ENCODE data around the gene CYP8B1. TPM values are rescaled to one million over a fixed set of nuclear protein-coding genes. Genes with fewer than 3 reads are reported as not detected.
A peak's percentile ranks its signal among the peaks of the same experiment; 100 is the strongest.

CYP8B1 gene
- total and polyA plus RNA-seq, 9 of the 15 experiments (the other 6 are each of a cell fraction or from before 2014, with no cell fraction given) = 0.04 TPM; not detected in 8

GRCh38 chr3:42836150-42837123 is 39.2 kb downstream of the CYP8B1 start (continued):
- TF ChIP-seq, protein P1, sequence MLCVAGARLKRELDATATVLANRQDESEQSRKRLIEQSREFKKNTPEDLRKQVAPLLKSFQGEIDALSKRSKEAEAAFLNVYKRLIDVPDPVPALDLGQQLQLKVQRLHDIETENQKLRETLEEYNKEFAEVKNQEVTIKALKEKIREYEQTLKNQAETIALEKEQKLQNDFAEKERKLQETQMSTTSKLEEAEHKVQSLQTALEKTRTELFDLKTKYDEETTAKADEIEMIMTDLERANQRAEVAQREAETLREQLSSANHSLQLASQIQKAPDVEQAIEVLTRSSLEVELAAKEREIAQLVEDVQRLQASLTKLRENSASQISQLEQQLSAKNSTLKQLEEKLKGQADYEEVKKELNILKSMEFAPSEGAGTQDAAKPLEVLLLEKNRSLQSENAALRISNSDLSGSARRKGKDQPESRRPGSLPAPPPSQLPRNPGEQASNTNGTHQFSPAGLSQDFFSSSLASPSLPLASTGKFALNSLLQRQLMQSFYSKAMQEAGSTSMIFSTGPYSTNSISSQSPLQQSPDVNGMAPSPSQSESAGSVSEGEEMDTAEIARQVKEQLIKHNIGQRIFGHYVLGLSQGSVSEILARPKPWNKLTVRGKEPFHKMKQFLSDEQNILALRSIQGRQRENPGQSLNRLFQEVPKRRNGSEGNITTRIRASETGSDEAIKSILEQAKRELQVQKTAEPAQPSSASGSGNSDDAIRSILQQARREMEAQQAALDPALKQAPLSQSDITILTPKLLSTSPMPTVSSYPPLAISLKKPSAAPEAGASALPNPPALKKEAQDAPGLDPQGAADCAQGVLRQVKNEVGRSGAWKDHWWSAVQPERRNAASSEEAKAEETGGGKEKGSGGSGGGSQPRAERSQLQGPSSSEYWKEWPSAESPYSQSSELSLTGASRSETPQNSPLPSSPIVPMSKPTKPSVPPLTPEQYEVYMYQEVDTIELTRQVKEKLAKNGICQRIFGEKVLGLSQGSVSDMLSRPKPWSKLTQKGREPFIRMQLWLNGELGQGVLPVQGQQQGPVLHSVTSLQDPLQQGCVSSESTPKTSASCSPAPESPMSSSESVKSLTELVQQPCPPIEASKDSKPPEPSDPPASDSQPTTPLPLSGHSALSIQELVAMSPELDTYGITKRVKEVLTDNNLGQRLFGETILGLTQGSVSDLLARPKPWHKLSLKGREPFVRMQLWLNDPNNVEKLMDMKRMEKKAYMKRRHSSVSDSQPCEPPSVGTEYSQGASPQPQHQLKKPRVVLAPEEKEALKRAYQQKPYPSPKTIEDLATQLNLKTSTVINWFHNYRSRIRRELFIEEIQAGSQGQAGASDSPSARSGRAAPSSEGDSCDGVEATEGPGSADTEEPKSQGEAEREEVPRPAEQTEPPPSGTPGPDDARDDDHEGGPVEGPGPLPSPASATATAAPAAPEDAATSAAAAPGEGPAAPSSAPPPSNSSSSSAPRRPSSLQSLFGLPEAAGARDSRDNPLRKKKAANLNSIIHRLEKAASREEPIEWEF (CRISPR knock-in tag; IDR thresholded peaks at IDR 0.05) = no peak
- TF ChIP-seq ZNF395 (CRISPR knock-in tag; IDR thresholded peaks at IDR 0.05) = peak; percentile 95
- TF ChIP-seq ZNF24 (IDR thresholded peaks at IDR 0.05) = no peak
- no peak for TF ChIP-seq RBM17 (IDR thresholded peaks at IDR 0.05; ENCODE audit: borderline replicate concordance, low read depth, low read length)
- TF ChIP-seq, protein P2, sequence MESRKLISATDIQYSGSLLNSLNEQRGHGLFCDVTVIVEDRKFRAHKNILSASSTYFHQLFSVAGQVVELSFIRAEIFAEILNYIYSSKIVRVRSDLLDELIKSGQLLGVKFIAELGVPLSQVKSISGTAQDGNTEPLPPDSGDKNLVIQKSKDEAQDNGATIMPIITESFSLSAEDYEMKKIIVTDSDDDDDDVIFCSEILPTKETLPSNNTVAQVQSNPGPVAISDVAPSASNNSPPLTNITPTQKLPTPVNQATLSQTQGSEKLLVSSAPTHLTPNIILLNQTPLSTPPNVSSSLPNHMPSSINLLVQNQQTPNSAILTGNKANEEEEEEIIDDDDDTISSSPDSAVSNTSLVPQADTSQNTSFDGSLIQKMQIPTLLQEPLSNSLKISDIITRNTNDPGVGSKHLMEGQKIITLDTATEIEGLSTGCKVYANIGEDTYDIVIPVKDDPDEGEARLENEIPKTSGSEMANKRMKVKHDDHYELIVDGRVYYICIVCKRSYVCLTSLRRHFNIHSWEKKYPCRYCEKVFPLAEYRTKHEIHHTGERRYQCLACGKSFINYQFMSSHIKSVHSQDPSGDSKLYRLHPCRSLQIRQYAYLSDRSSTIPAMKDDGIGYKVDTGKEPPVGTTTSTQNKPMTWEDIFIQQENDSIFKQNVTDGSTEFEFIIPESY (CRISPR knock-in tag; IDR thresholded peaks at IDR 0.05) = 0 out of 2 replicates have a peak, but pooled peaks have one; percentile 37
- TF ChIP-seq YY1 (IDR thresholded peaks at IDR 0.05; ENCODE audit: borderline replicate concordance in 1 of 3, control insufficient read depth in 1 of 3, extremely low read depth in 1 of 3, insufficient read depth in 3 of 3, insufficient read length in 1 of 3, insufficient replicate concordance in 2 of 3, low read depth in 1 of 3, low read length in 2 of 3) = no peak
- TF ChIP-seq PHB2 (IDR thresholded peaks at IDR 0.05; ENCODE audit: low read depth) = peak; percentile 91
- no peak for TF ChIP-seq ZNF780A (CRISPR knock-in tag; IDR thresholded peaks at IDR 0.05)
- peak; percentile 98 for TF ChIP-seq CBFA2T3 (IDR thresholded peaks at IDR 0.05)
- no peak for TF ChIP-seq ZFP91 (CRISPR knock-in tag; IDR thresholded peaks at IDR 0.05)
- peak; percentile 59 for TF ChIP-seq DACH1 (IDR thresholded peaks at IDR 0.05; ENCODE audit: partially characterized antibody)
- no peak for TF ChIP-seq ZNF174 (CRISPR knock-in tag; IDR thresholded peaks at IDR 0.05)
- TF ChIP-seq MAFK (IDR thresholded peaks at IDR 0.05; ENCODE audit: low read length) = peak; percentile 36; the same call in 1 of the 2 replicates
- TF ChIP-seq DMBX1 (CRISPR knock-in tag; IDR thresholded peaks at IDR 0.05; ENCODE audit: borderline replicate concordance) = peak; percentile 85

Data from K562 (cell line).